Parathyroid adenoma (tissue), 2 donors: ENCODE data around the gene ZNF502.

Experiments
- H2AFZ ChIP-seq: fragments of 300-600 bp; sonication (generic); one replicate; pipeline ENCODE4 v1.7.0; 2017; ENCODE audit warnings: antibody characterized with exemption, mild to moderate bottlenecking
- H3K27ac ChIP-seq: fragments of 300-600 bp; sonication (generic); one replicate; pipeline ENCODE4 v1.7.0; 2017
- H3K27me3 ChIP-seq: fragments of 300-600 bp; sonication (generic); one replicate; pipeline ENCODE4 v1.7.0; 2017; ENCODE audit warnings: low read length; ENCODE audit not compliant: control insufficient read depth, insufficient read depth
- H3K36me3 ChIP-seq: fragments of 300-600 bp; sonication (generic); one replicate; pipeline ENCODE4 v1.7.0; 2017; ENCODE audit warnings: low read length; ENCODE audit not compliant: control insufficient read depth, insufficient read depth
- H3K4me1 ChIP-seq: fragments of 300-600 bp; sonication (generic); one replicate; pipeline ENCODE4 v1.7.0; 2017; ENCODE audit warnings: control low read depth
- H3K4me2 ChIP-seq: fragments of 300-600 bp; sonication (generic); one replicate; pipeline ENCODE4 v1.7.0; 2017; ENCODE audit warnings: low read length
- H3K4me3 ChIP-seq: fragments of 300-600 bp; sonication (generic); one replicate; pipeline ENCODE4 v1.7.0; 2017; ENCODE audit warnings: low read depth, low read length
- H3K79me2 ChIP-seq: fragments of 300-600 bp; sonication (generic); one replicate; pipeline ENCODE4 v1.7.0; 2017; ENCODE audit warnings: control low read depth
- H3K9ac ChIP-seq: fragments of 300-600 bp; sonication (generic); one replicate; pipeline ENCODE4 v1.7.0; 2017; ENCODE audit warnings: mild to moderate bottlenecking
- H3K9me3 ChIP-seq: fragments of 300-600 bp; sonication (generic); one replicate; pipeline ENCODE4 v1.7.0; 2017; ENCODE audit warnings: low read length; ENCODE audit not compliant: control insufficient read depth
- CTCF ChIP-seq: fragments of 300-600 bp; sonication (generic); IDR thresholded peaks from one replicate; pipeline ENCODE4 v1.7.0; 2017; ENCODE audit warnings: antibody characterized with exemption, mild to moderate bottlenecking
- donor health status: primary hyperparathyroidism.

The ZNF502 gene

GRCh38 chr3:44674211-44674610 is 38.2 kb upstream of the ZNF502 start:
- Histone ChIP-seq H3K4me3 (no peak overlapping the region), H3K9me3 (no peaks in the 10 kb centered on the region), H3K27ac (no peak overlapping the region), H3K36me3 (no peaks in the 10 kb centered on the region), H3K27me3 (no peaks in the 10 kb centered on the region), H3K4me2 (no peak overlapping the region), H2AFZ (no peak overlapping the region), H3K4me1 (peaks cover 12% of the 10 kb centered on the region), H3K9ac (no peak overlapping the region), H3K79me2 (peaks cover 6% of the 10 kb centered on the region)
- no peak for TF ChIP-seq CTCF

- Histone ChIP-seq H3K4me2 (no peak overlapping the region), H3K27me3 (no peaks in the 10 kb centered on the region), H3K9ac (no peak overlapping the region), H3K4me3 (no peak overlapping the region), H3K9me3 (no peaks in the 10 kb centered on the region), H3K4me1 (peaks cover 4% of the 10 kb centered on the region), H3K79me2 (peaks cover 6% of the 10 kb centered on the region), H3K27ac (no peak overlapping the region), H2AFZ (no peak overlapping the region), H3K36me3 (no peaks in the 10 kb centered on the region)
- TF ChIP-seq CTCF, result no peak
These were observed 33.9 kb upstream of the ZNF502 start for GRCh38 chr3:44678480-44679116.

- no peak for TF ChIP-seq CTCF
- H3K27me3 ChIP-seq, result no peaks in the 10 kb centered on the region
These were observed 31.5 kb upstream of the ZNF502 start for GRCh38 chr3:44680921-44681455.

GRCh38 chr3:44682182-44682896 is 30.1 kb upstream of the ZNF502 start:
- no peak overlapping the region for H3K9ac ChIP-seq
- peaks cover 4% of the 10 kb centered on the region for H3K4me1 ChIP-seq
- no peak overlapping the region for H3K4me3 ChIP-seq
- H3K9me3 ChIP-seq, result no peaks in the 10 kb centered on the region
- no peak for TF ChIP-seq CTCF
- no peak overlapping the region for H2AFZ ChIP-seq
- no peak overlapping the region for H3K27ac ChIP-seq
- no peaks in the 10 kb centered on the region for H3K79me2 ChIP-seq
- no peaks in the 10 kb centered on the region for H3K36me3 ChIP-seq
- H3K27me3 ChIP-seq, result no peaks in the 10 kb centered on the region
- no peak overlapping the region for H3K4me2 ChIP-seq

More at GRCh38 chr3:44680921-44681455, 31.5 kb upstream of the ZNF502 start:
- H3K4me3 ChIP-seq, result no peak overlapping the region
- no peaks in the 10 kb centered on the region for H3K9me3 ChIP-seq
- H3K4me1 ChIP-seq, result peaks cover 3% of the 10 kb centered on the region
- H3K4me2 ChIP-seq, result no peak overlapping the region
- H3K27ac ChIP-seq, result no peak overlapping the region
- H3K36me3 ChIP-seq, result no peaks in the 10 kb centered on the region
- H2AFZ ChIP-seq, result no peak overlapping the region
- H3K79me2 ChIP-seq, result peaks cover 1% of the 10 kb centered on the region
- H3K9ac ChIP-seq, result no peak overlapping the region
